DMS153 treated with DMSO at 0.1 percent for 48 hours (cell line): Measurements from ENCODE around the gene ETV3.

Source experiments
- DNase-seq: peaks from one replicate; lab custom pipeline; 2025; ENCODE audit not compliant: unreplicated experiment; lab: John Stamatoyannopoulos, UW

Gene ETV3

DNA sequence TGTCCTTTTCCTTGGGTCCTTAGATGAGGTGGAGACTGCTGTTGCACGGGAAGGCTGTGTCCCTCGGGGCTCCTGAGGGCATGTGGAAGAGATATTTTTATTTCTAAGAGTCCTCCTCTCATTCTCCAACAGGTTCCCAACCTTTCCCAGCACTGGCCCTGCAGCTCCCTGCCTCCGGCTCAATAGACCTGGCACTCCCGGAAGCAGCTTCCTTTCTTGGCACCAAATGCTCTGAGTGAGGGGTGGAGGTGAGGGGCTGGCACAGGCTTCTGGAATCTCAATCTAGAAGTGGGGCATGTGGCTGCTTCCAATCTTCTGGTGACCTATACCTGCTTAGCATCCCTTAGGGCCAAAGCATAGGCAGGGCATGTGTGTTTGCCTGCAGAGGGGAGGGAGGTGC is 43.1 kb downstream of the ETV3 start:
- no peak for DNase-seq

DNA sequence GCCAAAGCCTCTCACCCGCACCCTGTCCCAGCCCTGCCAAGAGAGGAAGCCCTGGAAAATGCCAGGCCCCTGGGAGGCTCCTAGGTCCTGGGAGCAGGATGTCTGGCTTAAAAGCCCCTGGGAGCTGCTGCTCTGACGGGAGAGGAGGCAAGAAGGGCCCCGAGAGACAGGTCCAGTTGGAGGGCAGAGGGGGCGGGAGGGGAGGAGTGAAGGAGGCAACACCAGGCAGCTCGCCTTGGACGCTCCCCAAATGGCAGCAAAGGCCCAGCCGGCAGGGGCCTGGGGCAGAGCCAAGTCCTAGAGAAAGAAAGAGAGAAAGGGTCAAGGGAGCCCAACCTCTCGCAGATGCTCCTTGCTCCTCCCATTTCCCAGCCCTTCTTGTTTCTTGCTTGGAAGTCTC is 45.4 kb downstream of the ETV3 start:
- DNase-seq = no peak

DNA sequence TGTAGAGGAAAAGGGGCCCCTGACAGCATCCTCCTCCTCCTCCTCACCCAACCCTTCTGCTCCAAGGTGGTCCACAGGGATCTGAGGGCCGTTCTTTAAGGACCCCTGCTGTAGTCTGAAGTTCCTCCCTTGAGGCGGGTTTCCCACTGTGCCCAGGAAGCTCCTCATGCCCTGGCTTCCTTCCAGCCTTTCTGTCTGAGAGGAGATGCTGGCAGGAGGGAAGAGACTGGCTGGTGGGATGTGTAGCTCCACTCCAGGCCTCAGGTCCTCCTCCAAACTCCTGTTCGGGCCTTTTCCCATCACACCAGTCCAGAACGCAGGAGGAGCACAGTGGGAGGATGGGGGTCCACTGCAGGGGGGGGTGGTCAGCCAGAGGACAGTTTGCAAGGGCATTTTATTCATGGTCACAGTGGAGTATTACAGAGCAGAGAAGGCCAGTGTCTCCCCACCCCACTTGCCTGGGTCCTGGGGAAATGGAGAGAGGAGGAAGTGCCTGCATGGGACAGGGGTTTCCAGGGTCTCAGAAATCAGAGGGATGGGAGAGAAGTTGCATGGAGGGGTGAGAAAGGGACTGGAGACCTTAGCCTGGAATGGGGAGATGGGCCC is 46.4 kb downstream of the ETV3 start:
- DNase-seq = no peak

DNA sequence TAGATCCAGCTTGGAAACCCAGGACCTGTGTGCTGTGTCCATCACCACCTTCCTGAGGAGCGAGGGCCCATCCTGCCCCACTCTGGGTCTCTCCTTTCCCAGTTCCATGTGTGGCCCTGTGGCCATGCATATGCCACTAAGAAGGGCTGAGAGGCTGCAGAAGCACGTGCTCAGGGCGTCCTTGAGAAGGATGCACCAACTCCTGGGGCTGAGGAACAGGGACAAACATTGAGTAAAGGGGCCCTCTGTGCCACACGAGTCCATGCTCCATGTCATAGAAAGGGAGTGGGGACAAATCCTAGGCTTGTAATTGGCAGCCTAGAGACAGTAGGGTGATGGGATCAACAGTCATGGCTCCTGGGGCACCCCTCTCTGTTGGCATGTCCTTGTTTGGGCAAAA is 47.0 kb downstream of the ETV3 start:
- no peak for DNase-seq

DNA sequence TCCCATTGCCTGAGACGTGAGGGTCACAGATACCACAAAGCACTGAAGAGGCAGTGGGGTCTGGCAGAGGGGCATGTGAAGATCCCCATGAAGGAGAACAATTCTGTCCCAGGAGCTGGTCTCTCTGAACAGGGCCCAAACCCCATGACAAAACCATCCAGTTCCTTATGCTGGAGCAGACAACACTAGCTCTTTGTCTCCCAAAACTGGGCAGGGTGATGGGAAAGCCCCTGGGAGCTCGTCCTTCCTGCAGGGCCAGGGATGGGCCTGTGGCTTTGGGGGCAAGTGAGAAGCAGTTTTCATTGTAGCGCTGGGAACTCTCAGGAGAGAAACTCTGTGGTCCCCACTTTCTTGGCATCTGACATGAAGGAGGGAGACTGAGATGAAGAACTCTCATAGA is 47.4 kb downstream of the ETV3 start:
- no peak for DNase-seq

DNA sequence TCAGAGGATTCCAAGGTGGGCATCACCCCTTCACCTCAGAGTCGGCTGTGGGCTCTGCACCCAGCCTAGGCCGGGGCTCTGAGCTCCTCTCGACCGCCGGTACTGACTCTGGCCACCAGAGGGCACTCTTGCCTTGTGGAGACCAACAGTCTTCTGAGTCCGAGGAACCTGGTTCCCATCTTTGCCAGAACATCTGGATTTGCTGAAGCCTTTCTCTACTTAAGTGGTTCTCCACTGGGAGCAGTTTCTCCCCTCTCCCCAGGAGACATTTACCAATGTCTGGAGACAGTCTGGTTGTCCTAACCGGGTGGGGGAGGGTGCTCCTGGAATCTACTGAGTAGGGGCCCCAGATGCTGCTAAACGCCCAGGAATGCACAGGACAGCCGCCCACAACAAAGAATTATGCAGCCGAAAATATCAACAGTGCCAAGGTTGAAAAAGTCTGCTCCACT is 48.0 kb downstream of the ETV3 start:
- DNase-seq = peak; percentile 72

DNA sequence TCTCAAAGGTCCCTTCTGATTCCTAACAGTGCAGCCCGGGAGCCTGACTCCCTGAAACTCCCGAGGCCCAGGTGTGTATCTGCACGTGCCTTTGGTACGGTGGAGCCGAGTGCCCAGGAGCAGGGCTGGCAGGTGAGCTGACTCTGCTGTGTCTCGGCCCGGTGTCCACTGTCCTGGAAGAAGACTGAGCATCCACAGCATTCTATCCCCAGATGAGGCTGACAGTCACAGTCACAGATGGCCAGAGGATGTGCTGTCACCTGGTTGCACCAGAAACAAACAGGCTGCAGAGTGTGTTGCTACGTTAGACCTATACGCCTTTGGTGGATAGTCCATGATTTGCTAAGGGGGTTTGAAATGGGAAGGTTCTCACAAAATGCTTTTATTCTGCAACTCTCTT is 48.4 kb downstream of the ETV3 start:
- DNase-seq = no peak

DNA sequence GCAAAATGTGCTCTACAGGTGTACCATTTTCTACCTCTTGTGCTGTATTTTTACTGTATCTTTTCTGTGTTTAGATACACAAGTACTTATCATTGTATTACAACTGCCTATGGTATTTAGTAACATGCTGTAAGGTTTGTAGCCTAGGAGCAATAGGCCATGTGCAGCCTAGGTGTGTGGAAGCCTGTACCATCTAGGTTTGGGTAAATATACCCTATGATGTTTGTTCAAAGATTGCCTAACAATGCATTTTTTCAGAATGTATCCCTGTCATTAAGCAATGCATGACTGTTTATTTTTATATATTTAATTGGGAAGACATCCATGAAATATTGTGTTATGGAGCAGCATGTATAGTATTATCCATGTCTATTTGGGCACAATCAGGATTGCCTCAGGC is 49.6 kb downstream of the ETV3 start:
- no peak for DNase-seq

DNA sequence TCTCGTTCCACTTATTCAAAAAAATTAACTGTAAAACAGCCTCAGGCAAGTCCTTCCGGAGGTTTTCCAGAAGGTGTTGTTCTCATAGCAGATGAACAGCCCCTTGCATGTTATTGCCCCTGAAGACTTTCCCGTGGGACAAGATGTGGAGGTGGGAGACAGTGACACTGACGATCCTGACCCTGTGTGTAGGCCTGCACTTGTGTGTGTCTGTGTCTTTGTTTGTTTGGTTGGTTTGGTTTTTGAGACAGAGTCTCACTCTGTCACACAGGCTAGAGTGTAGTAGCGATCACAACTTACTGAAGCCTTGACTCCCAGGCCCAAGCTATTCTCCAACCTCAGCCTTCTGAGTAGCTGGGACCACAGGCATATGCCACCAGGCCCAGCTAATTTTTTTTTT is 51.2 kb downstream of the ETV3 start:
- no peak for DNase-seq

DNA sequence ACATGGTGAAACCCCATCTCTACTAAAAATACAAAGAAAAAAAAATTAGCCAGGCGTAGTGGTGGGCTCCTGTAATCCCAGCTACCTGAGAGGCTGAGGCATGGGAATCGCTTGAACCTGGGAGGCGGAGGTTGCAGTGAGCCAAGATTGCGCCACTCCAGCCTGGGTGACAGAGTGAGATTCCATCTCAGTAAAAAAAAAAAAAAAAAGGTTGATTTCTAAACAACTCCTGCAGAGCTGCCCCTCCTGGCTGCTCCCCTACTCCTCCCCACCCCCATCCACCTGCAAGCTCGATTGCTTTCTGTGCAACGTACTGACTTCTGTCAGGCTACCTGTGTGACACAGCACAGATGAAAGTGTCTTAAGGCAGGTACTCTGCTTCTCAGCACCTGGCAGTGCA is 51.9 kb downstream of the ETV3 start:
- no peak for DNase-seq

DNA sequence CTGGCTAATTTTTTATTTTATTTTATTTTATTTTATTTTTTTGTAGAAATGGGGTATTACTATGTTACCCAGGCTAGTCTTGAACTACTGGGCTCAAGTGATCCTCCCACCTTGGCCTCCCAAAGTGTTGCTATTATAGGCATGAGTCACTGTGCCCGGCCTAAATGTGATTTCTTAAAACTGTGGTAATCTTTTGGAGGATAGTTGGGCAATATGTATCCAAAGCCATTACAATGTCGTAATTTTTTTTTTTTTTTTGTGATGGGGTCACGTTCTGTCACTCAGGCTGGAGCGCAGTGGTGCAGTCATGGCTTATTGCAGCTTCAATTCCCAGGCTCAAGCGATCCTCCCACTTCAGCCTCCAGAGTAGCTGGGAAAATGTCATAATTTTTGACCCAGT is 52.8 kb downstream of the ETV3 start:
- no peak for DNase-seq

DNA sequence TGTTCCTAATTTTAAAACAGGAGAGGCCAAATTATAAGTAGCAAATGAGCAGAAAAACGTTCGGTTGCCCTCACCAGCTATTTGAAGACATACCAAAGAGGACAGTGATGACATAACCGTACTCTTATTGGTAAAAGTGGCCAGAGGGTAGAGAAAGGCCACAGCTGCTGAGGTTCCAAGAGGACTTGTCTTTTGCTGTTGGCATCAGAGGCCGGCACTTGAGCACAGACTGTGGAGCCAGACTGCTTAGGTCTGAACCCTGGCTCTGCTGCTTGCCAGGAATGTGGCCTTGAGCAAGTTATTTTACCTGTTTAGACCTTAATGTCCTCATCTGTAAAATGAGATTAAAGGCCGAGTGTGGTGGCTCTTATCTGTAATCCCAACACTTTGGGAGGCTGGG is 53.5 kb downstream of the ETV3 start:
- no peak for DNase-seq

DNA sequence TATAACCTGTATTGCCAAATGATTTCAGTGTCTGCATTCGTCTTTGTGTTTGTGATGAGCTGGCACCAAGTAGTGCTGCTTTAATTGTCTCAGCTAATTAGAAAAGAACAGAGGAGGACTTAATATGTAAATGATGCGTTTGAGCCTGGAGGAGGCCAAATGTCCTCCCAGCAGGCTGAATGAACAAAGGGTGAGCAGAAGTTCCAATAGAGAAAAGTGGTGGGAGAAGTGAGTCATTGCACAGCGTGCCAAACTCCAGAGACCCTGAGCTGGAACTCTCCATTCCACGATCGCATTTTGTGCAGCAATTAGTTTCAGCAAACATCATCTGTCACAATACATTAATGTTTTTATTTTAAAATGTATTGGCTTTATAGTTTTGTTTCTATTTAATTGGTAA is 56.5 kb downstream of the ETV3 start:
- DNase-seq = no peak

DNA sequence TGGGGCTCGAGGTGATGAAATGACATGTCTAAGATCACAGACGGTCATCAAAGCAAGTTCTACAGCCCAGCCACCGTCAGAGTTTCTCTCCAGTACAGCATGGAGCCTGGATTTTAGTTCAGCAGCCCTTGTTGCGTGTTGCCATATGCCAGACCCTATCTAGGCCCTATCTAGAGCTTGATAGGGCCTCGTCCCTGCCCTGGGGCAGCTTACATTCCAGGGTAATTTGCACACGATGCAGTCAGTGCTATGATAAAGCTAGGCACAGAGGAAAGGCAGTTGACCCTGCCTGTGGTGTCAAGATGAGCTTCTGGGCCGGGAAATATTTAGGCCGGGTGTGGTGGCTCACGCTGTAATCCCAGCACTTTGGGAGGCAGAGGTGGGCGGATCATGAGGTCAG is 57.5 kb downstream of the ETV3 start:
- no peak for DNase-seq

DNA sequence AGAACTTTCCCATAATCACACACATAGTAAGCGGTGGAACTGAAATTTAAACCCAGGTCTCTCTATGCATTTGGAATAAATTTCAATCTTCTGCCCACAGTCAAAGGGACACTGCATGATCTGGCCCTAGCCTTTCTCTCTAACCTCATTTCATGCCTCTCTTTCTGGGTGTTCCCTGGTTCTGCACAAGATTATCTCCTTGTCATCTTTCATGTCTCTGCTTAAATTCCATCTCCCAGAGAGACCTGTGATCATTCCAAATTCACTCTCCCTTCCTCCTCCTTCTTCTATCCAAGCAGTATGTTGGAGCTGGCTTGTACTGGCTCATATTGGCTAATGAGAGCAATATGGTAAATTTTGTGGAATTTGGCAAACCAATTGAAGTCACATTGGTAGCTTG is 60.8 kb downstream of the ETV3 start:
- no peak for DNase-seq

DNA sequence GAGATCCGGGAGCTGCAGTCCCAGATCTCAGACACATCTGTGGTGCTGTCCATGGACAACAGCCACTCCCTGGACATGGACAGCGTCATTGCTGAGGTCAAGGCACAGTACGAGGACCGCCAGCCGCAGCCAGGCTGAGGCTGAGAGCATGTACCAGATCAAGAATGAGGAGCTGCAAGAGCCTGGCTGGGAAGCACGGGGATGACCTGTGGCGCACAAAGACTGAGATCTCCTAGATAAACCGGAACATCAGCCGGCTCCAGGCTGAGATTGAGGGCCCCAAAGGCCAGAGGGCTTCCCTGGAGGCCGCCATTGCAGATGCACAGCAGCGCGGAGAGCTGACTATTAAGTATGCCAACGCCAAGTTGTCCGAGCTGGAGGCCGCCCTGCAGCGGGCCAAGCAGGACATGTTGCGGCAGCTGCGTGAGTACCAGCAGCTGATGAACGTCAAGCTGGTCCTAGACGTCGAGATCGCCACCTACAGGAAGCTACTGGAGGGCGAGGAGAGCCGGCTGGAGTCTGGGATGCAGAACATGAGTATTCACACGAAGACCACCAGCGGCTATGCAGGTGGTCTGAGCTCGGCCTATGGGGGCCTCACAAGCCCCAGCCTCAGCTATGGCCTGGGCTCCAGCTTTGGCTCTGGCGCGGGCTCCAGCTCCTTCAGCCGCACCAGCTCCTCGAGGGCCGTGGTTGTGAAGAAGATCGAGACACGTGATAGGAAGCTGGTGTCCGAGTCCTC is 64.1 kb downstream of the ETV3 start:
- DNase-seq = peak; percentile 61
